Effector CD4-positive, alpha-beta T cell (primary cell): Measurements from ENCODE around the gene MOGAT2.
A peak's percentile ranks its signal among the peaks of the same experiment; 100 is the strongest.

Source experiments
- DNase-seq: peaks from one replicate; pipeline ENCODE4 v3.0.0-alpha.2; 2020

MOGAT2 gene

DNA sequence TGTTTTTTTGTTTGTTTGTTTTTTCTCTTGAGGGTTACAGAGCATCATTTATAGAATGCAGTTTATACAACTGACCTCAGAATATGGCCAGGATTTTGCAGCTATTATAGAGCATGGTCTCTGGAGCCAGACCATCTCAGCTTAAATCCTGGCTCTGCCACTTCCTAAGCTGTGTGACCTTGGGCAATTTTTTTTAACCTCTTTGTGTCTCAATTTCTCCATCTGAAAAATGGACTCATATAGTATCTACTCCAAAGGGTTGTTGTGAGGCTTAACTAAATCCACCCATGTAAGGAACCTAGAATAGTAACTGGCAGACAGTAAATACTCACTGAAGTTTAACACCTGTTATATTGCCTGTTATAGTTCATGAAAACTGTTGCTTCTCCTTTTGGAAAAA lies 42.6 kb downstream of the MOGAT2 start:
- DNase-seq: no peak

DNA sequence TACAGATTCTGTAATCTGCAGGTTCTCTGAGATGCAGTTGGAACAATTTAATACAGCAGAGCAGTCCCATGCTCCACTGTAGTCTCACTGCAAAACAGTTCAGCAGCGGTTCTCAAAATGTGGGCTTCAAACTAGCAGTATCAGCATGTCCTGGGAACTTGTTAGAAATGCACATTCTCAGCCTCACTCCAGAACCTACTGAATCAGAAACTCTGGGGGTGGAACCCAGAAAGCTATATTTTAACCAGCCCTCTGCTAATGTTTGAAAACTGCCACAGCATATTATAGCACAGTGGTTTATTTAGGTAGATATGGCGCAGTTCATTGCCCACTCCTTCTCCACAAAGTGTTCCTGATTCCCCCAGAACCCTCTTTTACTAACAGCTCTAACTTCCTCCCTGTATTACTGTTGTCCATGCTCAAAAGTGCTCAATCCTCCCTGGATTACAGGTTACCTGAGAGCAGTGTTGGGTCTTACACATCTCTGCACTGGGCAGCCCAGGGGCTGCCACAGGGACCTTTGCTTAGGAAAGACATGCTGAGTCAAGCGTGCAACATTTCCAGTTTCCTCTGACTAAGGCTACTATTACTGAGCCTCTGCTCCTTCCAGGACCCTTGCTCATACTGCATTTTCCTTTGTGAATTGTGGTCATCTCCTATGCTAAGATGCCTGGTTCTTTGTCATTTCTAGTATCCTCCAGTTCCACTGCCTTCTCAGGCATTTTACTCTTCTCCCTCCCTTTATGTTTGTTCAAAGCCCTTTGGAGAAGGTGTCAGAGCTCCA lies 43.3 kb downstream of the MOGAT2 start:
- DNase-seq: no peak

DNA sequence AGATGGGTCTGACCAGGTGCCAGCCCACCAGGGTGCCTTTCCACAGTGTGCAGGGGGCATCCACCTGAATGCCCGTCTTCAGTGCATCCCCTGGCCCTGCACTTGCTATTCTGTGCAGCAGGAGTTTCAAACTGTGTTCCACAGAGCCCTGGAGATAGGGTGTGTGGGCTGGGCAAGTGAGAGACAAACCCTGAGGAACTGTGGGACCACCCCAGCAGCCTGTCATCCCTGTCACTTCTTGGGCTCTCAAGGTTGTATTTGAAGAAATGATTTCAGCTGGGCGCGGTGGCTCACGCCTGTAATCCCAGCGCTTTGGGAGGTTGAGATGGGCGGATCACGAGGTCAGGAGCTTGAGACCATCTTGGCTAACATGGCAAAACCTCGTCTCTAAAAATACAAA lies 44.5 kb downstream of the MOGAT2 start:
- no peak for DNase-seq

DNA sequence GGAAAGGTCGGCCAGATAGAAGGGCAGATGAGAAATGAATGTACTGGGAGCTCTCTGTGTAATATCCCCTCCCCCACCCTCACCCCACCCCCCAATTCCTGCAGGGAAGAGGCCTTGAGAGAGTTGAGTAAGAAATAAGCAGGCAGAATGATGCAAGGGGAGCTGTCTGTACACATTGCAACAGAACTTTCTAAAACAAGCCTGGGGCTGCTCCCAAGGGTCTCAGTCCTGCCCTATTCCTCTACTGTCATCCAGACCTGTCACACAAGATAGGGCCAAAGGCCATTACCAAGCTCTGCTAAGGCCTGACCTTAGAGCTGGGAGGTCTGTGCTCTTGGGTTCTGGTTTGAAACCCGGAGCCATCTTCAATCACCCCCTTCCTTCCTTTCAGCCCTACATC lies 45.2 kb downstream of the MOGAT2 start:
- DNase-seq: no peak

DNA sequence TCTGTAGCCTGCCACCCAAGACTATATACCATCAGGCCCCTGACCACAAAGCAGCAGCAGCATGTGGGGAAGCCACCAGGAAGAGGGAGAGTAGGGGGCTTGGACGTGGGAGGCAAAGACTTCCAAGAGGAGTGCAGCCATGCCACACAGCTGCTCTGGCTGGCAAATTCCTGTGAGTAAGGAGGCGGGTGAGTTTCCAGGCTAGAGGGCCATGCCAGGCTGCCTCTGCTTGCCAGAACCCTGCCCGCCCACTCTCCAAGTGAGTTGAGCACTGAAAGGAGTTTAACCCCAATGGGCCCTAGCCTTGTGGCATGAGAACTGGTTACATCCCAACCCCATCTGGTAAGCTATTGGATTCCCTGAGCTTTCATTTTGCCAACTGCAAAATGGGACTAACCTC lies 46.2 kb downstream of the MOGAT2 start:
- DNase-seq: no peak

DNA sequence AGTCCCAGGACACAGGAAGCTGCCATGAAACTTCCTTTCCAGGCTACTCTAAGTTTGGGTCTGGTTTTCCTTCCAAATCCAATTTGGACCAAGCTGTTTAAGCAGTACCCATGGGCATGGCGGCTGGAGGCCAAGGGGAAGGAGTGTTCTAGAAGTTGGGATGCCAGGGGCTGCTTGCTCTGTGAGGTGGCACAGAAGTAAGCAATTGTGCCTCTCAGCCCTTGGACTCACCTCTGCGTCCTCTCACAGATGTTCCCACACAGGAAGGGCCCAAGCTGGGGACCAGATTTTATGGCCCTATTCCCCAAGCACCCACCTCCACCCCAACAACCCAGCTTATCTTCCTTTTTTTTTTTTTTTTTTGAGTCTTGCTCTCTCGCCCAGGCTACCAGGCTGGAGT lies 47.5 kb downstream of the MOGAT2 start:
- no peak for DNase-seq

DNA sequence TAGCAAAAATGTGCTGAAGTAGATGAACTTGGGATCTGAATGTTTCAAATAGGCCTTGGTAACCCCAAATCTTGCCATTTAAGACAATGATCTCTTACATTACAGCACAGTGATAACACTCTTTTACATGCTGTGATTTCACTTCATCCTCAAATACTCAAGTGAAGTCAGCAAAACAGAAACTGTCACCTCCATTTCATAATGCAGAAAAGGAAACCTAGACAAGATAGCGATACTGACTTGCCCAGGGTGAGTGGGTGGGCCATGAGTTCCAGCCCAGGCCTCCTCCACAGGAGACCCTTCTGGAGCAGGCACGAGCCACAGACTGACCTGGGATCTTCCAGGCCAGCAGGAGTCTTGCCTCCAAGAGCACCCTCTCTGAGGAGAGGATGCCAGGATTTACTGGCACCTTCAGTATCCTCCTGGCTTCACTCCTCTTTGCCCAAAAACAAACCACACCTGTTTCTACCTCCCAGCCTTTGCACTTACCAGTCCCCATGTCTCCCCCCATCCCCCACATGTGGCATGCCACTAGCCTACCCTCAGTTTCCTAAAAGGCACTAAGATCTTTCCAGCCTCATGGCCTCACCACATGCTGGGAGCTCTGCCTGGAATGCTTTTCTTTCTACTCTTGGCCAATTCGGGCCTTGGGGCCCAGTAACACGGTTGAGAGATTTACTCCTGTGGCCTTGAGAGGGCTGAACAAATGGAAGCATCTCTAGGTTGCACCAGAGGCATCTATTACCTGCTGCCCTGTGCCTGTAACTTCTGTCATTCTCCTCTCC lies 49.0 kb downstream of the MOGAT2 start:
- no peak for DNase-seq

DNA sequence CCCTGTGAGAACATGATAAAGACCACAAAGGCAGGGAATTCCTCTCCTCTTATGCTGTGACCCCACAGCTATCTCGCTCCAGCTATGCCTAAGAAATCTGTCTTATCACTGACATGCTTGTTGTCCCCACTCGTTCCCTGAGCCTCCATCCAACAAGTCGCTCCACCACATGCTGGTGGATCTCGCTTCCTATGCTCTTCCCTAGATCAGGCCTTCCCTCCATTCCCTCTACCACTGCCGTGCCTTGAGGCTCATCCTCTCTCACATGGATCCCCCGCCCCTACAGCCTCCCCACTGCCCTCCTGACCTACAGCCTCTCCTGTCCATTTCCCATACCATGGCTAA lies 49.6 kb downstream of the MOGAT2 start:
- DNase-seq: no peak

DNA sequence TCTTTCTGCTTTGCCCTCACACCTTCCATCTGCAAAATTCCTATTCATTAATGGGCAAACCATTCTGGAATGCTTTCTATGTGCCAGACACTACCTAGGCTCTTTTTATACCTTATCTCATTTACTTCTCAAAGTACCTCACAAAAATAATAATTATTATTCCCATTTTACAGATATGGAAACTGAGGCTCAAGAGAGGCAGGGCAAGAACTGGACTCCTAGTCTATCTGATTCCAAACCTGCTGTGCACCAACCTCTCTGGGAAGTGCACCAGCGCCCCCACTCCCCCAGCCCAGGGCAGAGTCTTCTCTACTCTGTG lies 50.1 kb downstream of the MOGAT2 start:
- DNase-seq: no peak

DNA sequence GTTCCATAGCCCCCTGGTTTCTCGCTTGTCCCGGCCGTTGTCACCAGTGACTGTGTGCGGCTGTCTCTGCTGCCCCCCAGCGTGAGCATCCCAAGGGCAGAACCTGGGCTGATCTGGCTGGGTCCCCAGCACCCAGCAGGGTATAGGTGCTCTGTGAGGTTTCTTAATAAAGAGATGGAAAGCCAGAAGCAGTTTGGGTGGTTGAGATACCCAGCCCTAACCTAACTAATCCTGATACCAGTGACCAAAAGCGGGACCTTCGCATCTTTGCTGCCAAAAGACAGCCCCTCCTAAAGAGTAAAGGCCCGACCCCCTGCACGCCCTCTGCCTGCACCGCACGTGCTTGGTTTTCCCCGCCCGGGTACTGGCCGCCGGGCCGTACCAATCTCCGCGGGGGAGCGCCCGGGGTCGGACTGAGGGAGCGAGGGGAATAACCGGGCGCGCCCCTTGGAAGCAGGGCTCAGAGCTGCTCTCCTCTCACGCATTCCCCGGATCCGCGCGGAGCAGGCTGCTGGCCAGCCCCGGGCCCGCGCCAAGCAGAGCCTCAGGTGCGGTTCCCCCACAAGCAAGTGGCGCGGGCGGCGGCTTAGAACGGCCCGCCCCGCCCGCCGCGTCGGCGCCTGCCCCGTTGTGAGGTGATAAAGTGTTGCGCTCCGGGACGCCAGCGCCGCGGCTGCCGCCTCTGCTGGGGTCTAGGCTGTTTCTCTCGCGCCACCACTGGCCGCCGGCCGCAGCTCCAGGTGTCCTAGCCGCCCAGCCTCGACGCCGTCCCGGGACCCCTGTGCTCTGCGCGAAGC lies 50.7 kb downstream of the MOGAT2 start, which contains the start of gene DGAT2:
DGAT2 (plus strand) TSS at position 667 of the 797 bp plus-strand sequence. CDS start 214 bp downstream, outside the sequence.
- DNase-seq: peak; percentile 36

DNA sequence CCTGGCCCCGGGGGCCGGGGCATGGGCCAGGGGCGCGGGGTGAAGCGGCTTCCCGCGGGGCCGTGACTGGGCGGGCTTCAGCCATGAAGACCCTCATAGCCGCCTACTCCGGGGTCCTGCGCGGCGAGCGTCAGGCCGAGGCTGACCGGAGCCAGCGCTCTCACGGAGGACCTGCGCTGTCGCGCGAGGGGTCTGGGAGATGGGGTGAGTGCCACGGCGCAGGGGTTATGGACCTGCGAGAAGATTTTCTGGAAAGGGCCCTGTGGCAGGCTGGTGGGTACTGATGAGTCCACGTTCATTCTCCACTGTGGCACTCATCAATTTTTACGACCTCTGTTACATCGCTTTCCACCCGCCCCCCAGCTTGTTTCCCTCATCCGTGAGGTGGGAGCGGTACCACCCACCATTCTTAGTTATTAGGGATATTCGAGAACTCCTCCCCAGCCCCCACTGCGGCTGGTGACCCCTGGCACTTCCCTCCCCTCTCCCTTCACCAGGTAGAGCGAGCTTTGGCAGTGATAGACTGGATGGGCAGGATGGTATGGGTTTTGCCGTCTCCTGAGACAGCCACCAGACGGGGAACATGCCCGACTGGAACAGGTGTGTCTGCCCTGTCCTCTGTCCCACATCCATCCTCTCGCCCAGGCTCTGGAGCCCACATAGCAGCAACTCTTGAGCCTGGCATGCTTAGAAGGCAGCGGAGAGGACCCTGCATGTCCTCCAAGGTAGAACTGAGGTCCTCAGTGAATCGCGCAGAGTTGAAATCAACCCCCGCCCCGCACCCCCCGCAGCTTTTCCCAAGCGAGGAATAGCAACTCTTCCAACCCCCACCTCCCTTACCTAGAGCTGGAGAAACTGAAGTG lies 51.5 kb downstream of the MOGAT2 start:
- no peak for DNase-seq

DNA sequence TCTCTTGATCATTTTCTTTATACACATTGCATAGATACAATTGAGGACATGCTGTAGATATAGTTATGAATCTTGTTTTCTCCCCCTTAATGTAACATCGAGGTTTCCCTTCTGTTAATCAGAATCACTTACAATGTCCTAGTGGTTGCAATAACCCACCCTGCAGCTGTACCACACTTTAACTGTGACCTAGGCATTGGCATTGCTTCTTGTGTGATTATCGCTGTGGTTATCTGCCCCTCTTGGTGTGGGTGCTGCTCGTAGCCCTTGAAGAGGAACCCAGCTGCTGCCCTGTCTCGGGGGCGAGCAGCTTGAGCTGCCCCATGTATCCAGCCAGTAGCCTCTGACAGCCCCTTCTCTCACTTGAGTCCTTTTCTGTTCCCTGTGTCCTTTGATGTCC lies 52.5 kb downstream of the MOGAT2 start:
- DNase-seq: no peak

DNA sequence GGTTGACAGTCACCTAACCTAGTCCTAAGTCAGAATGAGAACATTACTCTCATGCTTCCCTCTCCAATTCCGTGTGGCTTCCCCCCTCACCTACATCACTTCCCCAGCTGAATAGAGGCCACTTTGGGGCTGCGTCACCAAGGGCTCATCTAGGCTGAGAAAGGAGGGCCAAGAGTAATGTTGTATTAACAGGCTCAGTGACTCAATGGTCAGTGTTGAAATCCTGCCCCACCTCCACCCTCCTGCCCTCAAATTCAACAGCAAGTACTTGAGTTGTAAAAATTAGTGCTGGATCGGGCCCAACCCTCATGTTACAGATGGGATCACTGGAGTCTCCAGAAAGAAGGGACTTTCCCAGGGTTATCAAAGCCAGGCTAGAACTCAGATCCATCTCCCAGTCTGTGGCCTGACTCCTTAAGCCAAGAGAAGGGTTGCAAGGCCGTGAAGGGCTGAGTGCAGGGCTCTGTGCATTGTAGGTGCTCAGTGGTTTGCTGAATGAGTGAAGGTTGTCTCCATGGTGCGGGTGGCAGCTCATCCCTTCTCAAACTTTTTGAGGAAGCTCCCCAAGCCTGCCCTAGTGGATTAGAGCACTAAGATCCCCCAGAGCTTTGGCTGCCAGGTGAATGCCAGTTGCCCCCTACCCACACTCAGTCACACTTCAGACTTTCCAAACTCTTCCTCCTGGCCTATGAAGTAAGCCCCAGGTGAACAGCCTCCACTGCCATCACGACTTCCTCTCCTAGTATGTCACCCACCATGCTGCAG lies 54.2 kb downstream of the MOGAT2 start:
- no peak for DNase-seq

DNA sequence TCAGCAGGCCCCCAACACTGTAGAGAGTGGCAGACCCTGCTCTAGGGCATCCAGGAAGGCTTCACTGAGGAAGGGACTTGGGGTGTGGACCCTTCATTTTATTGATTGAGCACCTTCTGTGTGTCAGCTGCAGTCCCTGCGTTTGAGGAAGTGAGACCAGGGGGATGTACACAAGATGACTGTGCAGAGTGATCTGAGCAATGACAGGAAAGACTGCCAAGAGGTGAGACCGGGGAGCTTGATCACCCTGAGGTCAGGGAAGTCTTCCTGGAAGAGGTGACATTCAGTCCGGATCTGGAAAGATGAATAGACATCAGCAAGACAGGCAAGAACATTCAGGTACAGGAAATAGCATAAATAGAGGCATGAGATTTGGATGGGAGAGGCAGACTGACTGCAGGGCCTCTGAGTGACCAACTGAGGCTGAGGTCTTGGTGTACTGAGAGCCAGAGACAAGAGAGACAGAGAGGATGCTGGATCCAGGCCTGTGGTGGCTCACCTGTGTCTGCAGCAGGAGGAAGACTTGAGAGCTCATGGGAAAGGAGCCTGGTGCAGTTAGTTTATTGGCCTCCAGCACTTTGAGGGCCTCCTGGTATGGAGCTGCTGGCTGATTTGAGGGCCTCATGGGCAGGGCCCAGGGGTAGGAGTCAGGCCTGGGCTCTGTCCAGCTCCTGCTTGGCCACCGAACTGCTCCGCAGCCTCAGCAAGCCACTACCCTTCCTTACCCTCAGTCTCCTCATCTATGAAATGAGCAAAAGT lies 56.1 kb downstream of the MOGAT2 start:
- no peak for DNase-seq

DNA sequence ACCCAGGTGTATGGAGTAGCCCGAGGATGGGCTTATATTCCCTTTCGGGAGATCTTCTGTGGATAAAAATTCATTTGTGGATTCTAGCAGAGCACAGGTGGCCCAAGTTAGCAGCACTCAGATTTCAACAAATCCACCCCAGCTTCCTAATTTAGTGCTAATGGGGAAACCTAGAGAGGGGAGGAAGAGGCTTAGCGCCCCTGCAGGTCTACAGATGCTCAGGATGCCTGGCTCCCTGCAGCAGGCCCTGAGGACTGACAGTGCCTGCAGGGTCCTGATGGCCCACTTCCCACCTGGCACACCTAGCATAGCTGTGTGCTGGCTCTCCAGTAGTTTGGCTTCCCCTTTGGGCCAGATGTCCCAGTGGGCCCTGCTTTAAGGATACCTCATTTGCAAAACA lies 57.4 kb downstream of the MOGAT2 start:
- DNase-seq: no peak

DNA sequence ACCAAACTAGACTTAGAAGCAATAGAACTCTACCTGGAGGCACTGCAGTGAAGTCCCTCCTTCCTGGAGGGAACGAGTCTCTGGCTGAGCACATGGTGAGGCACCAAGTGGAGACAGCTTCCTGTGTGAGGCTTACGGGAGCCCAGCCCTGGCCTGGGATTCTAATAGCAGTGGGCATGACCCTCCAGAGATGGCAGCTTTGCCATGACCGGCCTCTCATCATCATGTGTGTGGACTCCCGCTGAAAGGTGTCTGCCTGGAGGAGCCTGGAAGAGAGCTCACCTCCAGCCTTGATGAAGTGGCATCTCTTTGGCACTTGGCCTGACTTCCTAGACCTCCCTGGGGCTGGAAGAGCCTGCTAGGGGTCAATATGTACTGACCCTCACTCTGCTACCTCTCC lies 58.9 kb downstream of the MOGAT2 start:
- no peak for DNase-seq

DNA sequence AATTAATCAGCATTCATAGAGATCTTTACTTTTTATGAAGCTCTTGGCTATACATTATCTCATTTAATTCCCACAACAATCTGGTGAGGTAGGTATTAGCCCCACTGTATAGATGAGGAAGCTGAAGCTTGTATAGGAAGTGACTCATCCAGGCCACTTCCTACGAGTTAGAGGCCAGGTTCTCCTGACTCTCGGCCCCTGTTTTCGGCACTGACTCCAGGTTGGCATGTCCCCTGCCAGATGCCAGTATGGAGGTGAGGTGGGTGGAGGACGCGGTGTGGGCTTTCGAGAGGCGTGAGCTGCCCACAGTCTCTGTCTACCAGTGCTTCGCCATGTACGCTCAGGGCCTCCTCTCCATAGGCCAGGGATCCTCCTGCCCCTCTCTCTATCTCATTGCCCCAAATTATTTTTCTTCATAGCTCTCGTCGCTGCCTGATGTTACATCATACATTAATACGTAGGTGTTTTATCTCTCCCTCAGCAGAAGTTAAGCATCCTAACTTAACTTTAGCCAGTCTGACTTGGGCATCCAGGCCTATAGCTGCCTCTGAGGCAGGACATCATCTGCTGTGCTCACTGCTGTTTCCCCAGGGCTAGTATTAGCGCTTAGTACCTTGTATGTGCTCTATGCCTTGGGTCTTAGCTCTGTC lies 59.9 kb downstream of the MOGAT2 start:
- no peak for DNase-seq

DNA sequence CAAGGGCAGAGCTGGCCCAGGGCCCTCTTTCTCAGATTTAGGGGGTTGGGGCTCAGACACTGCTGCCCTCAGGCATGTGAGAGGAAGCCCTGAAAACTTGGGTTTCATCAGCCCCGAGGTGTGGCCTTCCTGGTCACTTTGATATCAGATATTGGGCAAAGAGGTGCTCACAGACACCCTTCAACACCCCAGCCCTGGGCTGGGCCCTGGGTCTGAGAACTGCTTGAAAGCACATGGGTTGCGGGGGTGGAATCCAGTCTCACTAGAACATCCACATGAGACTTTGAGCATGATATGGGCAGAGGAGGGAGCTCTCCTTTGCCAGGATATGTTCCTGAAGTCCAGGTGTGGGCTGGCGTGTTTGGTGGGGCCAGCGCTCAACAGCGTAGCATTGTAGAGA lies 61.3 kb downstream of the MOGAT2 start:
- no peak for DNase-seq

DNA sequence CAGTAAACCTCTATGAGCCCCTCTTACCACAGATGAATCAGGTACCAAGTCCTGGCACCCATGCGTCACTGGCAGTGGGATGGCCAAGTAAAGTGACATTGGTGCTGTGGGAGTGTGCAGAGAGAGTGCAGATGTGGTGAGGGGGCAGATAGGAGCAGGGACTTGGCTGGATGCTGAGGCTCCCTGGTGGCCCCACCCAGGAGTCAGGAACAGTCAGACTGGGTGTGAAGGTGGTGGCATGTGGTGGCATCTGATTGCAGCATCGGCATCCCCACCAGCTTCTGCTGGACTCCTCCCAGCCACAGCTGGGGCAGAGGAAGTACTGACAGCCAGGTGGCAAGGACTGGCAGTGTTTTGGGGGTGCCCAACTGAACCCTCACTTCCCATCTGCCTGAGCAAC lies 62.3 kb downstream of the MOGAT2 start:
- DNase-seq: no peak

DNA sequence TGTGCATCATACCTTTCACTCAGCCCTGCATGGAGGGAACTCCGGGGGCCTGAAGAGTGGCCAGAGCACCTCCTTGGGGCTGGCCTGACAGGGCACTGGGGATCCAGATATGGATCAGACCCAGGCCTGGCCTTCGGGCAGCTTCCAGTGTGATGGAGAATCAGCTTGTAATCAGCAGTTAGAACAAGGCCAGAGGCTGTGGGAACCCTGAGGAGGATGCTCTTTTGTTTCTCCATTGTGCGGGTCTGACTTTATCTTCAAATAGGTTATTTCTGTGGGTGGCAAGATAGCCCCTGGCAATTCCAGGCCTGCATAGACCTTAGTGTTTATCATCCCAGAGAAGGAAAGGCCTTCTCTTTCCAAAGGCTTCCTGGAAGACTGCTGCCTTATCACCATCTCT lies 63.2 kb downstream of the MOGAT2 start:
- no peak for DNase-seq

DNA sequence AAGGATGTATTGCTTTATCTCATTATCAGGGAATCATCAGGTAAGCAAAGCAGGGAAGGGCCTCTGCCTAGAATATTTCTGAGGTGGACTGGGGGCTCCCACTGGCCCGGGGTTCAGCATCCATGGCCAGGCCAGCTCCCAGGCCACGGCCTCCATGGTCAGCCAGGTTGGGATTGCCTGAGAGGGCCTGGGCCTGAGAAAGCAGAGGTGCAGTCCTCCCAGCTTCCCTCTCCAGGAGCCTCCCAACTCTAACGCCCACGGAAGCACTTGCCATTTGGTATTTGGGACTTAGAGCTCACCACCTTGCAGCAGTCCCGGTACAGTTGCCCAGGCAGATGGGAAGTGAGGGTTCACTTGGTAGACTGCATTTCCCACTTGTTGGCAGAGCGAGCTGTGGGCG lies 63.7 kb downstream of the MOGAT2 start:
- no peak for DNase-seq
